Inferior parietal cortex (tissue), 1 donor: ENCODE data around the gene LCP2.
A peak's percentile ranks its signal among the peaks of the same experiment; 100 is the strongest.

Experiments used
- DNase-seq: peaks from one replicate; pipeline ENCODE4 v3.0.0-alpha.2; 2016; ENCODE audit errors: extremely low spot score

The LCP2 gene

GRCh38 chr5:170315154-170315553, 17.6 kb upstream of the LCP2 start:
- DNase-seq, result peak; percentile 84

DNA sequence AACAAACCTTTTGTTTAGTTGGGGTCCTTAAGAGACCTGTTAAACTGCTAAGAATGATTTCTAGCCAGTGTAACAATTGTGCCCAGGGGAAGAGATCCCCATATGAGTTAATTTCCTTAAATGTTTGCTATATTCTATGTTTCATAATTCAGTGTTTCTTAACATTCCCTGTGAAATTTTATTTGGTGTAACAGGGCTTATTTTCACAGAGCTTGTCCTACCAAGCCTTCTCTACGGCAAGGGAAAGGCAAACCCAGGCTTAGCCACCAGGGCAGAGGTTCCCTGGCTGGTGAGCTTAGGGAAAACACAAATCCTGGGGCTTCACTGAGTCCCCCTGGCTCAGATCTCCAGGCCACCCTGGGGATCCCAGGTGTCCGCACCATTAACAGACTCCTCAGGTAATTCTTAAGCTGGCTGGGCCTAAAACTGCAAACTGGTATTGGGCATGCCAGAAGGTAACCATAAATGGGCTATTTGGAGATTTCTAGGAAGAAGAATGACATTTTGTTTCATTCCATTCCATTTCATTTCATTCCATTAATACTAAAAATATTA, 17.0 kb upstream of the LCP2 start:
- DNase-seq, result no peak

DNA sequence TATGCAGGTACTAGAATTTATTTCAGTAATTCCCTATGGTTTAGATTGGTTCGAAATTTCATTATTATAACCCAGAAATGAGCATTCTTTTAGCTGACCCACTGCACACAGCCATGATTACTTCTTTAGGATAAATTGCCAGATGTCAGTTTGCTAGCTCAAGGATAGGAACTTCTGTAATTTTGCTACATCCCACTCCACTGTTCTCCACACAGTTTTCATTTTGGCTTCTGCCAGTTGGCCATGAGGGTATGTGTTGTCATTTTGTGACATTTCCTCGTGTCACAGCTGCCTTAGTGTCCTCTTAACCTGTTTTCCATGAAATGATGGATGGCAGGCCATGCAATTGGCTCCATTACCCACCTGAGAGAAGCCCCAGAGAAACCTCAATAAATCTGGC, 16.2 kb upstream of the LCP2 start:
- DNase-seq, result no peak

GRCh38 chr5:170313344-170313743, 15.8 kb upstream of the LCP2 start:
- no peak for DNase-seq

GRCh38 chr5:170312666-170313065, 15.1 kb upstream of the LCP2 start:
- DNase-seq, result no peak

GRCh38 chr5:170312301-170312595, 14.7 kb upstream of the LCP2 start:
- DNase-seq, result no peak

DNA sequence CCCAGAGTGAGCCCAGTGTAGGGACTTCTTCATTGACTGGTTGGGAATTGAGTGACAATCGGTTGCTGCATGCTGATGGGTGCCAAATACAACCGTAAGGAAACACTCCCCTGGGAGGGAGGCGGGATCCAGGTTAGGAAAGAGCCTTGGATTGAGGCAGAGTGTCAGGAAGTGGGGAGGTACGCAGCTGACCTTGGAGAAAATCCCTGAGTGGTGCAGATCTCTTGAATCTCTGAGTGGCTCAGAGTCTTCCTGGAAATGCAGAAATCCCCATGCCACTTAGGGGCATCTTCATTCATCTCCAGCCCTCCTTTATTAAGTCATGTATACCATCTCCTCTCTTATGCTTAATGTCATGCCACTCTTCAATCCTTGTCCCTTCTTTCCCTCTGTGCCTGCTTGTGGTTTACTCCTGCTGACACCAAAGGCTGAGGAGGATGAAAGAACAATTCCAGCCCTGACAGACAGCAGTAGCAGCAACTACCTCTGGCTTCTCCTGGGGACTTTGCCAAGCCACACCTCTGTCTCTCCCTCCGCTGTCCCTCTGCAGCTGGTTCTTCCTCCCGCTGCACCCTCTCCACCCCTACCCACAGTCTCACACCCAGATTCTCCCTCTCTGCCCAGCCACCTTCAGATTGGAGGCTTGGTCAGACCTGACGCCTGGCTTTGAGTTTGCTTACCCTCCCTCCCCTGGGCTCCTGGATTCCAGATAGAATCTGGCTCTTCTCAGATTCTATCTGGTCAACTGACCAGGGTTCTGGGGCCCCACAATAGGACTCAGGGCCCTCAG, 14.1 kb upstream of the LCP2 start:
- DNase-seq, result no peak

- peak; percentile 27 for DNase-seq
These were observed 12.8 kb upstream of the LCP2 start for GRCh38 chr5:170310256-170310926.

DNA sequence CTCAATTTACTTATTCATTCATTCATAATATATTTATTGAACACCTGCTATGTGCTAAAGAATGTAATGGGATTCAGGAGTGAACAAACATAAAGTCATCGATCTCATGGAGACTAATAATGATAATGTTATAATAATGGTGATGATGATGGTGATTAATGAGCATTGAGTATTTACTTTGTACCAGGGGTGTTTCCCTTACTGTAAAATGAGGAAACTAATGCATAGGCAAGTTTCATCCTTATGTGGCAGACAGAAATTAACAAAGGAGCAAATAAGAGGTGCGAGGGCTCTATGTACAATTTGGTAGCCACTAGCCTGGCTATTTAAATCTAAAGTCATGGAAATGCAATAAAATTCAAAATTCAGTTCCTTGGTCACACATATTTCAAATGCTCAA, 11.1 kb upstream of the LCP2 start:
- no peak for DNase-seq

- DNase-seq, result no peak
These were observed 10.2 kb upstream of the LCP2 start for GRCh38 chr5:170307575-170308465.

DNA sequence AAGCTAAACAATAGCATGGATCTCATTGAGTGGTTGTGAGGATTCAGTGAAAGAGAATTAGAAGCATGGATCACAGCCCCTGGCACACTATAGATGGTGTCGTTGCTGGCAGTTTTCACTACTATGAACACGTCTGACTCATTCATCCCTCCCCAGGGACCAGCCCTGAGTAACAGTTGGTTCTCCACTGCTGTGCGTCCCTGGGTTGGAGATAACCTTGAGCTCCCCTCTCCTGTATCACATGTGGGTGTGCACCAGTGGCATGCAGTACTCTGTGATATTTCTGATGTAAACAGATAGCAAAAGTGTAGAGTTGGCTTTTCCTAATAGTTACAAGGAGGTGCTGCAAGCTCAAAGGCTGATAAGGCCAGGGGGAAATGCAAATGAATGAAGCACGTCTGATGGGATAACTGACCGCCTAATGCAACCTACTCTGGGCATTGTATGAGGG, 8.8 kb upstream of the LCP2 start:
- DNase-seq, result no peak

GRCh38 chr5:170305646-170306025, 8.1 kb upstream of the LCP2 start:
- no peak for DNase-seq

GRCh38 chr5:170305016-170305645, 7.6 kb upstream of the LCP2 start:
- no peak for DNase-seq

DNA sequence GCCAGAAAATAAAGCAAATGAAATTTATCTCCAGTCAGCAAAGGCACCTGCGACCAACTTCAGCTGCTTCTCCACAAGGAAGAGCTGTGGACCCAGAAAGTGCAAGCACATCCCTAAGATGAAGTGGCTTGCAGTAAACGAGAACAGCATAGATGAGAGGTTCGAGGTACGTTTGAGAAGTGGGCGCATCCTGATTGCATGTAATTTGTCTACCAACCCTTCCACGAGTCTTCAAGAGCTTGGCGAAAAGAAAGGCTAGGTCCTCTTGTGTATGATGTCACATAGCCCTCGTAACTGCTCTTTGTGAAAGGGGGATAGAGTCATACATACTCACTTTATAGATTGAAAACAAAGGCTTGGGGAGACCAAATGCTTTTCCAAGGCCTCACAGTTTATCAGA, 6.0 kb upstream of the LCP2 start:
- DNase-seq, result no peak

DNA sequence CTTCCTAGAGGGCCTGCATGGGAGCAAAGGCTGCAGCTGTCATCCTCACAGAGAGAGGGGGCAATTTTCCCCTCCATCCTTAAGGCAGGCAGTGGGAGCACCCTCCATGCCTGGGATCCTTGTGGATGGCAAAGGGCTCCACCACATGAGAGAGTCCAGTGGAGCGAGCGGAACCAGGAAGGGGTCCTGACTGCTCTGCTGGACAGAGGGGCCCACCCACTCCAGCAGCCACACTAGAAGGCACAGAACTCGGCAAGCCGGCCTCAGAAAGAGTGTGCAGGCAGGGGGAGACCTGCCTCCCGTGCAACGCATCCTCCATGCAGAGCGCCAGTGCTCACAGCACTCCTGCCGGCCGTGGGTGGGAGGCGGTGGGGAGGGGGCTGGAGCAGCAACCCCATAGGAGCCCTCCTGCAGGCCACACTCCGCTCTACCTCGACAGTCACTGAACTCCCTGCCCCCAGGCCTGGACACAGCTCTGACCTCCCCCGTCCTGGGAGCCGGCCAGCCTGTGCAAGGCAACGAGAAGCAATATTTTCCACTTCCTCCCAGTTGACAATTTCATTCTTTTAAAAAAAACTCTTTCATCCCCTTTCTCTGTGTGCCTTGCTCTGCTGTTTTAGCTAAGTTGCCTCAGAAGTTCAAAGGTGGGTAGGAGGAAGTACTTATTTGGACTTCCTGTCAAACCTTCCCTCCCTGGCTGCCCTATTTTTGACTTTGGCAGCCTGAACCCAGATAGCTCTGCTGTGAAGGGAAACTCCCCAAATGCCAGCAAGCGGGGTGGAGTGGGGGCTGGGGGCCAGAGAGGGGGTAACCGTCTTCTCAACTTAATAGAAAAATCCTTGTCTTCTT, 5.3 kb upstream of the LCP2 start:
- no peak for DNase-seq

GRCh38 chr5:170301981-170302652, 4.5 kb upstream of the LCP2 start:
- no peak for DNase-seq

- DNase-seq, result no peak
These were observed 3.6 kb upstream of the LCP2 start for GRCh38 chr5:170301149-170301548.

DNA sequence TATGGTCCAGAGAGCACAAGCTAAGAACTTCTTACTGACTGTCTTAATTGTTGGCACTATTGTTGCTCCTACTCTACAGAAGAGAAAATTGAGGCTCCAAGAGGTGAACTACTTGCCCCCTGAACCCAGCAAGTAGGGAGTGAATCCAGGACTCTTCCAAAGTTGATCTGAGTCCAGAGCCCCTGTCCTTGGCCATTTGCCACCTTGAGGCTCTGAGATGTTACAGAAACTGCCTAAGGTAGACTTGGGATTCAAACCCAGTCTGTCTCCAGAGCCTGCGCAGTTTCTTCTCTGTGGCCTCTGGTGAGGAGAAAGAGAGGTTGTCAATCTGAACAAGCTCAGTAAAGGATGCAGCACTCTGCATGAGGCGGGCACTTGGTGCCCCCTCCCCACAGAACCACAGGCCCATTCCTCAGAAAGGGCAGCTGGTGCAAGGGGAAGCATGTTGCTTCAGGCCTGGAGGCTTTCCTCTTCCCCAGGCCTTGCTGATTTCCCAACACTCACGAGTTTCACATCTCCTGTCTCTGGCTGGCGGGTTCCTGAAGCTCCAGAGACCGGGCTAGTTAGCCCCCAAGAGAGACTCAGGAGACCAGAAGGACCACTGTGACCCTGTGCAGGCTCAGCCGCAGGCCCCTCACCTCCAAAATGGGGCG, 2.9 kb upstream of the LCP2 start:
- no peak for DNase-seq

GRCh38 chr5:170296935-170297588, 515 bp downstream of the LCP2 start:
- DNase-seq, result no peak
